ENCODE measurements around the gene RTN3. TPM values are rescaled to one million over a fixed set of nuclear protein-coding genes. Genes with fewer than 3 reads are reported as not detected.

RTN3 gene
- total RNA-seq, 6 donors from 2014 or later: 41.9 to 153 (median 113) TPM

DNA sequence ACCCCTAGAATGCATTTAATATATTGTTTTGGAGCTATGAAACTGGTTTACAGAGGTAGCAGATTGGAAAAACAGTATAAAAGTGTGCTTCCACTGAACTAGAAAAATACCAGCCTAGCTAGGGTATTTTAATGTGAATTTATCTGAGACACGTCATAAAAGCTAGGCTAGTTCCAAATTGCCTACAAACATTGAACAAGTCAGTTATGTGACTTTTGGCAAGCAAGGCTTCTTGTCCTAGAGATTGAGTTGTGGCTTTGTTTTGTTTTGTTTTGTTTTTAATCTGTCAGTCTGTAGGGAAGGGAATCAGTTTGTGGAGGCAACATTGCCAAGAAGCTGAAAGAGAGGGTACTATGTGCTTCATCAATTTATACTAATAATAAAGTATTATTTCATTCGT is 24.2 kb downstream of the RTN3 start:
- Histone ChIP-seq H3K27ac (no peak overlapping the region), H3K4me3 (no peak overlapping the region), H3K36me3 (no peaks in the 10 kb centered on the region), H3K9me3 (no peaks in the 10 kb centered on the region), H3K27me3 (no peaks in the 10 kb centered on the region), H3K4me1 (peaks cover 4 to 10% (median 6%) of the 10 kb centered on the region in 4 donors)
- TF ChIP-seq POLR2AphosphoS5 (IDR thresholded peaks at IDR 0.05) (no peak), EP300 (IDR thresholded peaks at IDR 0.05) (no peak), POLR2A (IDR thresholded peaks at IDR 0.05) (no peak)
- TF ChIP-seq, protein P1, sequence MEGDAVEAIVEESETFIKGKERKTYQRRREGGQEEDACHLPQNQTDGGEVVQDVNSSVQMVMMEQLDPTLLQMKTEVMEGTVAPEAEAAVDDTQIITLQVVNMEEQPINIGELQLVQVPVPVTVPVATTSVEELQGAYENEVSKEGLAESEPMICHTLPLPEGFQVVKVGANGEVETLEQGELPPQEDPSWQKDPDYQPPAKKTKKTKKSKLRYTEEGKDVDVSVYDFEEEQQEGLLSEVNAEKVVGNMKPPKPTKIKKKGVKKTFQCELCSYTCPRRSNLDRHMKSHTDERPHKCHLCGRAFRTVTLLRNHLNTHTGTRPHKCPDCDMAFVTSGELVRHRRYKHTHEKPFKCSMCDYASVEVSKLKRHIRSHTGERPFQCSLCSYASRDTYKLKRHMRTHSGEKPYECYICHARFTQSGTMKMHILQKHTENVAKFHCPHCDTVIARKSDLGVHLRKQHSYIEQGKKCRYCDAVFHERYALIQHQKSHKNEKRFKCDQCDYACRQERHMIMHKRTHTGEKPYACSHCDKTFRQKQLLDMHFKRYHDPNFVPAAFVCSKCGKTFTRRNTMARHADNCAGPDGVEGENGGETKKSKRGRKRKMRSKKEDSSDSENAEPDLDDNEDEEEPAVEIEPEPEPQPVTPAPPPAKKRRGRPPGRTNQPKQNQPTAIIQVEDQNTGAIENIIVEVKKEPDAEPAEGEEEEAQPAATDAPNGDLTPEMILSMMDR (IDR thresholded peaks at IDR 0.05): no peak
- ATAC-seq (ENCODE audit: low FRiP score in 2 of 2) (no peak), DNase-seq (no peak)
- WGBS, 2 donors: 73 to 75% methylated on average over 2 of the region's 2 CpGs

DNA sequence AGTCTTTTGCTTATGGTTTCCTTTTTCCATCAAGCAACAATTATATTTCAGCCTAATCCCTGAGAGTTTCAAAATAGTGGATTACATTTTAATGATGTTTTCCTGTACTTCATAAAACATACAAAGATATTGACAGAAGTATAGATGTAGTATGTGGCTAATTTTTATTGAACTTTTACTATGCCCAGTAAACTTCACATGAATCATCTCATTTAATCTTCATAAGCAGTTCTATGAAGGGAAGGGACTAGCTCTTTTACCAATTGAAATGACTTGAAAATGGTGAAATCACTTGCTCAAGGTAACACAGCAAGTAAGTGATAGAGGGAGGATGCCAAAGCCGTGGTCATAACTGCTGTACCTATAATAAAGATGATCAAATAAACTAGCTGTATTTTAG is 27.5 kb downstream of the RTN3 start:
- Histone ChIP-seq H3K9me3 (no peaks in the 10 kb centered on the region), H3K27ac (no peak overlapping the region), H3K27me3 (no peaks in the 10 kb centered on the region), H3K36me3 (no peaks in the 10 kb centered on the region), H3K4me3 (no peak overlapping the region), H3K4me1 (peaks cover 4 to 14% (median 10%) of the 10 kb centered on the region in 4 donors)
- TF ChIP-seq POLR2A (IDR thresholded peaks at IDR 0.05) (no peak), EP300 (IDR thresholded peaks at IDR 0.05) (no peak), POLR2AphosphoS5 (IDR thresholded peaks at IDR 0.05) (no peak)
- TF ChIP-seq, protein P1 (IDR thresholded peaks at IDR 0.05): no peak
- ATAC-seq (ENCODE audit: low FRiP score in 2 of 2) (no peak), DNase-seq (no peak)
- WGBS, 2 donors: 93 to 96% methylated on average over 1 of the region's 1 CpG

DNA sequence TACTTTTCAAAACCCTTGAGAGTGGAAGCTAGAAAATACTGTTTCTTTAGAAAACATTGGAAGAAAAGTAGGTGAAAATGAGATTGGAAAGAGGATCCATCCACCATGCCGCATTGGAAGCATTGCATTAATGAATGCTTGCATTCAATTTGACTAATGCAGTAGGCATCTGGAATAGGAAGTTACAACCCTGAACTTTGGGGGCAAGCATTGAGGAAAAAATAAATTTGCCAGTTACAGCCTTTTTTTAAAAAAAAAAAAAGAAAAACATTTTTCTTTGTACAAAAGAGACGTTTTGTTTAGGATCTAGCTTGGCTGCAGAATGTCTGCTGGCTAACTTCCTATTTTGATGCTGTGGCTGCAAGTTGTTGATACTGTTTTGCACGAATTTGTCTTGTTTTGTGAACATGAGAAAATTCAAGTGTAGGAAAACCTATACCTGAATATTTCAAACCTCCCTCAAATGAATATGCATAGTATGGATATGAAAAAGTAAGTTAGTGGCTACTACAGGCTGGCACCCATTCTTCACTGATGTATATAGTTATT is 28.1 kb downstream of the RTN3 start:
- WGBS, 2 donors: 59 to 64% methylated on average over 3 of the region's 3 CpGs
- TF ChIP-seq, protein P1 (IDR thresholded peaks at IDR 0.05): no peak
- no peak for TF ChIP-seq POLR2AphosphoS5 (IDR thresholded peaks at IDR 0.05)
- TF ChIP-seq POLR2A (IDR thresholded peaks at IDR 0.05): no peak
- TF ChIP-seq EP300 (IDR thresholded peaks at IDR 0.05): no peak

DNA sequence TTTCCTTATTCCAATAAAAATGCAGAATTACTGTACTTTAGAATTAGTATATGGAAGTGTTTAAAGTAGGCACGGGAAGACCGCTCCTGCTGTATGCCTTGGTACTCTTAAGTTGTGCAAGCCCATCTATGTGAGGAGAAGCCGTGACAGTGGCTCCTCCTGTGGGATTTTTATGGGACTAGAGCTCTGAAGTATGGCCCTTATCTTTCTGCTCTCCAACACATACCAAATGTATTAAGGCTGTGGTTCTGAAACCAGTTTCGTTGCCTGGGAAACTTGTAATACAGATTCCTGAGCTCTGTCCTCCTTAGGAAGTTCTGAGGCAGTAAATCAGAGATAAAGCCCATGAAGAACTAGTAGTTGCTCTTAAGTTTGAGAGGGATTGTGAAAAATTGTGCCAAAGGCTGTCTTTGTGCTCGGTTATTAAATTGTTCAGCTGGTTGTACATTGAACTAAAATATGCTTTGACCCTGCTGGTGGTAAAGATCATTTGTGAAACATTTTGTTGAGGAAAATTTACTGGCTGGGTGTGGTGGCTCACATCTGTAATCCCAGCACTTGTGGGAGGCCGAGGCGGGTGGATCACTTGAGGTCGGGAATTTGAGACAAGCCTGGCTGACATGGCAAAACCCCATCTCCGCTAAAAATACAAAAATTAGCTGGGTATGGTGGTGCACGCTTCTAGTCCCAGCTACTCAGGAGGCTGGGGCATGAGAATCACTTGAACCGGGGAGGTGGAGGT is 29.3 kb downstream of the RTN3 start:
- H3K27me3 ChIP-seq: no peaks in the 10 kb centered on the region
- peaks cover 4 to 14% (median 10%) of the 10 kb centered on the region in 4 donors for H3K4me1 ChIP-seq
- H3K4me3 ChIP-seq: no peak overlapping the region
- H3K27ac ChIP-seq: no peak overlapping the region
- ATAC-seq (ENCODE audit: low FRiP score in 2 of 2) (peak; percentile 68 to 87), DNase-seq (peak in 1 of 2 donors; percentile 50)
- H3K36me3 ChIP-seq: peaks cover 0 to 5% (median 0%) of the 10 kb centered on the region in 4 donors
- whole genome bisulfite sequencing, 2 donors: 70 to 77% methylated on average over 11 of the region's 11 CpGs
- TF ChIP-seq, protein P1 (IDR thresholded peaks at IDR 0.05): peak in 2 of 6 experiments; percentile 23 to 27
- TF ChIP-seq EP300 (IDR thresholded peaks at IDR 0.05): no peak
- TF ChIP-seq POLR2A (IDR thresholded peaks at IDR 0.05): no peak
- TF ChIP-seq POLR2AphosphoS5 (IDR thresholded peaks at IDR 0.05): no peak
- no peaks in the 10 kb centered on the region for H3K9me3 ChIP-seq

More for the DNA sequence above, 28.1 kb downstream of the RTN3 start:
- peaks cover 4 to 14% (median 10%) of the 10 kb centered on the region in 4 donors for H3K4me1 ChIP-seq
- H3K4me3 ChIP-seq: no peak overlapping the region
- ATAC-seq (ENCODE audit: low FRiP score in 2 of 2) (no peak), DNase-seq (no peak)
- H3K9me3 ChIP-seq: no peaks in the 10 kb centered on the region
- no peaks in the 10 kb centered on the region for H3K27me3 ChIP-seq
- H3K27ac ChIP-seq: no peak overlapping the region
- H3K36me3 ChIP-seq: no peaks in the 10 kb centered on the region

Data from upper lobe of left lung (tissue), 6 donors.